NCI-H460 (cell line): Measurements from ENCODE around the gene KIF26B. TPM values are rescaled to one million over a fixed set of nuclear protein-coding genes. Genes with fewer than 3 reads are reported as not detected.
"Not testable (repeated sequence)": the region's sequence is repeated elsewhere in the genome, so short reads cannot be mapped to it uniquely, and the experiment has no call there.

Source experiments
- DNase-seq: peaks from one replicate; pipeline ENCODE4 v3.0.0-alpha.2; 2016; ENCODE audit warnings: low read depth; ENCODE audit errors: extremely low read depth
- total RNA-seq: library from RNA; depleted of rRNA; stranded (reverse); fragments of >200 nt; shearing (Covaris generic); gene quantifications from 2 replicates; pipeline ENCODE4 v1.2.3, GENCODE V29; 2014

Gene KIF26B
- total RNA-seq, 1 experiment from 2014 or later: 0.07 TPM

DNA sequence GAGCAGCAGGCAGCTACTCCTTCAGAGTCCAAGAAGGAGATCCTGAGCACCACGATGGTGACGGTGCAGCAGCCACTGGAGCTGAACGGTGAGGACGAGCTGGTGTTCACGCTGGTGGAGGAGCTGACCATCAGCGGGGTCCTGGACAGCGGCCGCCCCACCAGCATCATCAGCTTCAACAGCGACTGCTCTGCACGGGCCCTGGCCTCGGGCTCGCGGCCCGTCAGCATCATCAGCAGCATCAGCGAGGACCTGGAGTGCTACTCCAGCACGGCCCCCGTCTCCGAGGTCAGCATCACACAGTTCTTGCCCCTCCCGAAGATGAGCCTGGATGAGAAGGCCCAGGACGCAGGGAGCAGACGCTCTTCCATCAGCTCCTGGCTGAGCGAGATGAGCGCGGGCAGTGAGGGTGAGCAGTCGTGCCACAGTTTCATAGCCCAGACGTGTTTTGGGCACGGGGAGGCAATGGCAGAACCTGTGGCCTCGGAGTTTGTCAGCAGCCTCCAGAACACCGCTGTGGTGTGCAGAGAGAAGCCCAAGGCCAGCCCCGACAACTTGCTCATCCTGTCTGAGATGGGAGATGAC is 531.8 kb downstream of the KIF26B start:
- DNase-seq: no peak

GRCh38 chr1:245687152-245687635 is 532.4 kb downstream of the KIF26B start:
- DNase-seq: no peak

GRCh38 chr1:245687636-245688535 is 533.1 kb downstream of the KIF26B start:
- DNase-seq: no peak

- DNase-seq: no peak
Observed at GRCh38 chr1:245688536-245689453, 534.0 kb downstream of the KIF26B start.

- DNase-seq: no peak
Observed at GRCh38 chr1:245690156-245690690, 535.4 kb downstream of the KIF26B start.

DNA sequence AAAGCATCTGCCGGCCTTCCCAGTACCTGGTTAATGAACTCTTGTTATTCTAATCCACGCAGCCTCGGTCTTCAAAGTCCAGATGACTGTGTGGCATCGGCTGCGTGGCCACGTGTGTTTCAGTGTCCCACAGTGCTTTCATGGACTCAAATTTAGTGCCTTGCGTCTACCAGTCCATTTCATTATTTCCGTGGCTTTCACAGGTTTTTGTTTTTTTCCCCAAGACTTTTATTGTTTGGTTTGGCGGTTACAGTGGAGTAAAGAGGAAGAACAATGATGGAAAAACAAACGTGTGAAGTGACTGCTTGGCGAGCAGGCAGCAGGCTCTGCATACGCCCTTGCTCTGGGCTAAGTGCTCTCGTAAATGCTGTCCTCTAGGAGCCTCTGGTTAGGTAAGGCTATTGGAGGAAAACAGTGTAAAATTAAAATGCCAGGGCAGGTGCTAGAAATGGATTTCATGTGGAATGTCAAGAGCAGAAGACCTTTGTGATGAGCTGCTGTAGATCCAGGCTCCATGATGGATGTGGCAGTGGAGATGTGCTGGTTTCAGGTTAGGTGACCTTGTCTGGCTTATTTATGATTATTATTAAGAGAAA is 536.3 kb downstream of the KIF26B start:
- no peak for DNase-seq

DNA sequence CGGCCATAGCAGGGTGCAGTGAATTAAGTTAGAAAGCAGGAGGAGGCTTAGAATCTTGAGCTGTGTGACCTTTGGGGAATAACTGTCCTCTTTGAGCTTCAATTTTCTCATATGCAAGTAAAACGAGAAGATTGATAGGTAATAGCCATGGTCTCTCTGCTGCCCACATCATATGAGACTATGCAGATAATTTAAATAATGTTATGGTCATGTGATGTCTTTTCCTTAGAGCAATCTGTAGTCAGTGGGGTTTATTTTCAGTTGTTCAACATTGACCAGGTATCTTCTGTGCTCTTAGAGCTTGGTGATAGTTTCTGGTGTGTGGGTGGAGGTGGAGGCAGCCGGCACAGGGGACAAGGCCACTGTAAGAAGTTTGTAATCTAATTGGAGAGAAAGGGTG is 537.1 kb downstream of the KIF26B start:
- no peak for DNase-seq

DNA sequence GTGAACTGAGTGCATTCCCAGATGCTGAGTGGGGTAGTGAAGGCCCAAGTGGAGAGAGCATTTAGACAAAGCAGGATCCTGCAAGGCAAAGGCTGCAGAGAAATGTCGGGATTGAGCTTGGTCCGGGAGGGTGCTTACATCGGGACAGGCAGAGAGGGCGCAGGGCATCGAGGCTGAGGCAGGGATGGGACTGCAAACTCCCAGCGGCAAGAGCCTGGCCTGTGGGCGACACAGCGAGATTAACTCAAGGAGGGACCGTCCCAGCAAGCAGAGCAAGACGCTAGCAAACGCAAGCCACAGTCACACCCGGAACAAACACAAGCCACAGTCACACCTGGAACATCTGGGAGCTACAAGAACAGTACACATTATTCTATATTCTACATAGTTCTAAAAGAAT is 537.5 kb downstream of the KIF26B start:
- DNase-seq: no peak

DNA sequence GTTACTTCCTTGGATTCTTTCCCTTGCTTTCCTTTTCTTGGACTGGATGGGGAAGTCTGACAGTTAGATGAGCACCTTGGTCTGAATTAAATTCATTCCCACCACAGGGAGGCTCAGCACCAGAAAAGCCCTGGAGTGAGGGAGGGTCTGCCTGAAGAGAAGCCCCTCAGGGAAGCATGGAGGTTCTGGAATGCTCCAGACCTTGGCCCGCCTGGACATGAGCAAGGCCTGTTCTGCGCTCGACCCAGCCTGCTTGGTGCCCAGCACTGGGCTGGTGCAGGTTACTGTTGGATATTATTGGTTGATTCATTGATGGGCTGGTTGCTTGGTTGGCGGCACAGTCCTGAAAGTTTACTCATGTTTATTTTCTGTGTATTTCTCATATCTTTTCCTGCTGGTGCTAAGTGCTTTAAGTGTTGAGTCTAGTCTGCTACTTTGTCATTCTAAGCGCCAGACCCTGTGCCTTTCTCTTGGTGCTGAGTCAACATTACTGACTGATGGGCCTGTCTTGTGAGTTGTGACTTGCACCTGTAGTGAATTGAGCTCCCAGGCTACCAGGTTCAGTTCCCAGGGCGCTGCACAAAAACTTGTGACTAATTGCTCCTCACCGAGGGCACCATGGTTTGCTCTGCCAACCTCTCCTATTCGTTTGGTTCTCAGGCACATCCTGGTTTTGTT is 538.5 kb downstream of the KIF26B start:
- DNase-seq: no peak

DNA sequence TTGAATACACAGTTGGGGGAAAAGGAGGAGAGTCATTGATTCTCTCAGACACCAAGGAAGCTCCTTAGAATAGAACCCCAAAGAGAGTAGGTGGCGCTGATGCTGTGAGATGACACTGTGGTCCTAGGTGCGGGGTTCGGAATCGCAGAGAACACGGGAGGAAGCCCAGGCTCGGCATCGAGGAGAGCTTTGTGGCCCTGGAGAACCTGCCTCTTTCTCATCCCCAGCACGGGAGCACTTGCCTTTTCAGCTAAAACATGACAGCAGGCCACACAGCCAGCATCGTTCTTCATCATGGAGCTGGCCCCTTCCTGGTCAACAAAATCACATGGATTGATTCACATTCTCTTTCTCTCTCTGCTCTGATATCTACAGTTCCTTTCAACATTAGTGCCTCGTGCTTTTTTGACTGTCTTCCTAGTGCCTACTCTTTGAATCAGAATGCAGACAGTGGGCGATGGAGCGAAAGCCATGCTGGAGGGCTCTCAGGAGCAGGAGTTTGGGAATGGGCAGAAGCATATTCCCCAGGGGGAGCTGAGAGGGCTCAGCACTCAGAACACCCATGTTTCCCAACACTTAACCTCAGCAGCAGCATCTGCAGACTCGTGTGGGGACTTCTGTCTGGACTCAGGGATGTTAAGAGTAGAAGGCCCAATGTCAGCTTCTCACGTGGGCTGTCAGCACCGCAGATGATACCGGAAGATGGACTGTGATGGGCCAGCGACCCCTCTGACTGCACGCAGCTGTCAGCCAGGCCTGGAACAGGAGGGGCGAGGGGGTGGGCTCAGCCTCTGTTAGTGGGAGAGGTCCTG is 539.4 kb downstream of the KIF26B start:
- DNase-seq: no peak

GRCh38 chr1:245694753-245695195 is 540.0 kb downstream of the KIF26B start:
- no peak for DNase-seq

GRCh38 chr1:245695211-245695610 is 540.4 kb downstream of the KIF26B start:
- no peak for DNase-seq

- DNase-seq: not testable (repeated sequence)
Observed at GRCh38 chr1:245695701-245696100, 540.9 kb downstream of the KIF26B start.

- no peak for DNase-seq
Observed at GRCh38 chr1:245698116-245698515, 543.3 kb downstream of the KIF26B start.

GRCh38 chr1:245698860-245699259 is 544.1 kb downstream of the KIF26B start:
- DNase-seq: no peak

GRCh38 chr1:245700631-245701030 is 545.8 kb downstream of the KIF26B start:
- no peak for DNase-seq

GRCh38 chr1:245701631-245702030 is 546.8 kb downstream of the KIF26B start:
- no peak for DNase-seq

- no peak for DNase-seq
Observed at GRCh38 chr1:245702346-245702745, 547.6 kb downstream of the KIF26B start.

- no peak for DNase-seq
Observed at GRCh38 chr1:245704341-245704740, 549.6 kb downstream of the KIF26B start.
